ENCODE measurements around the gene MYDGF.

DNA sequence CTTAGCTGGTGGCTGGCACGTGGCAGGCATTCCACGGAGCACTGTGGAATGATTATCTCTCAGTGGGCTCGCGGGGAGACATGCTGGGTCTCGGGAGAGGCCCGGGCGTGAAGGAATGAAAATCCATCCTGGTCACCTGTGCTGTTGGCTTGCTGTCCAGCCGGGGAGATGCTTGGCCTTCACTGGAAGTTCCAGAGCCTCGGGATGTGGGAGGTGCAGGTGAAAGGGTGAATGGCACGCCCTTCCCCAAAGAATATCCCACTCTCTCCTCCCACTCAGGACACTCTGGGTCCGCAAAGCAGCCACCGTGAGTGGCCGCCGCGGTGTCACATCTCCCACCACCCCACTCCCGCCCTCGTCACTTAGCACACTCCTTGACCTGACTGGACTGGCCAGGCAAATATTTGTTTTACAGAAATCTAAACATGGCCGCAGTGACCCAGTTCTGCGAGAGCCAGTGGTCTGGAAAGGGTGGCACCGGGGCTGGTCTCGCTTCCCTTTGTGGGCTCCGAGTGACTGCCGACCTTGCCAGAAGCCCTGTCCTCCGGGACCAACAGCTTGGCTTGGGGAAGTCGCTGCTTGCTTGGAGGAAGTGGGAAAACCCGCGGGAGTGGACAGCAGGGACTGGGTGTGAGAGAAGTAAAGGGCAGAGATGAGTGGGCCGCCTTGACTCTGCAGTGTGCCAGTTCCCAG, 45.5 kb upstream of the MYDGF start:
- TF ChIP-seq, protein P1, sequence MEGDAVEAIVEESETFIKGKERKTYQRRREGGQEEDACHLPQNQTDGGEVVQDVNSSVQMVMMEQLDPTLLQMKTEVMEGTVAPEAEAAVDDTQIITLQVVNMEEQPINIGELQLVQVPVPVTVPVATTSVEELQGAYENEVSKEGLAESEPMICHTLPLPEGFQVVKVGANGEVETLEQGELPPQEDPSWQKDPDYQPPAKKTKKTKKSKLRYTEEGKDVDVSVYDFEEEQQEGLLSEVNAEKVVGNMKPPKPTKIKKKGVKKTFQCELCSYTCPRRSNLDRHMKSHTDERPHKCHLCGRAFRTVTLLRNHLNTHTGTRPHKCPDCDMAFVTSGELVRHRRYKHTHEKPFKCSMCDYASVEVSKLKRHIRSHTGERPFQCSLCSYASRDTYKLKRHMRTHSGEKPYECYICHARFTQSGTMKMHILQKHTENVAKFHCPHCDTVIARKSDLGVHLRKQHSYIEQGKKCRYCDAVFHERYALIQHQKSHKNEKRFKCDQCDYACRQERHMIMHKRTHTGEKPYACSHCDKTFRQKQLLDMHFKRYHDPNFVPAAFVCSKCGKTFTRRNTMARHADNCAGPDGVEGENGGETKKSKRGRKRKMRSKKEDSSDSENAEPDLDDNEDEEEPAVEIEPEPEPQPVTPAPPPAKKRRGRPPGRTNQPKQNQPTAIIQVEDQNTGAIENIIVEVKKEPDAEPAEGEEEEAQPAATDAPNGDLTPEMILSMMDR (conservative IDR thresholded peaks at IDR 0.05) = no peak
- no peak for TF ChIP-seq ZFX (IDR thresholded peaks at IDR 0.05)

Measured in C4-2B (cell line).